HG03571 (cell line): ENCODE data around the gene TRPC1.
A peak's percentile ranks its signal among the peaks of the same experiment; 100 is the strongest.
"Not testable (repeated sequence)": the region's sequence is repeated elsewhere in the genome, so short reads cannot be mapped to it uniquely, and the experiment has no call there.

ENCODE experiments used
- ATAC-seq: cut with Tn5 transposase; IDR thresholded peaks from one replicate; pipeline ENCODE4 v1.9.1; 2021; ENCODE audit not compliant: unreplicated experiment

The TRPC1 gene

GRCh38 chr3:142752605-142753004, 28.8 kb downstream of the TRPC1 start:
- not testable (repeated sequence) for ATAC-seq

GRCh38 chr3:142754494-142754893, 30.7 kb downstream of the TRPC1 start:
- no peak for ATAC-seq

GRCh38 chr3:142768338-142768737, 44.5 kb downstream of the TRPC1 start:
- ATAC-seq: no peak

GRCh38 chr3:142777927-142778326, 54.1 kb downstream of the TRPC1 start:
- no peak for ATAC-seq

- ATAC-seq: no peak
Measured at GRCh38 chr3:142778541-142778940, 54.7 kb downstream of the TRPC1 start.

- ATAC-seq: no peak
Measured at GRCh38 chr3:142779591-142779990, 55.8 kb downstream of the TRPC1 start.

- ATAC-seq: no peak
Measured at GRCh38 chr3:142782616-142783015, 58.8 kb downstream of the TRPC1 start.

GRCh38 chr3:142784228-142784627, 60.4 kb downstream of the TRPC1 start:
- ATAC-seq: no peak

- no peak for ATAC-seq
Measured at GRCh38 chr3:142785996-142786395, 62.2 kb downstream of the TRPC1 start.

- no peak for ATAC-seq
Measured at GRCh38 chr3:142787719-142788118, 63.9 kb downstream of the TRPC1 start.

- ATAC-seq: no peak
Measured at GRCh38 chr3:142794508-142794907, 70.7 kb downstream of the TRPC1 start.

GRCh38 chr3:142795332-142795731, 71.5 kb downstream of the TRPC1 start:
- no peak for ATAC-seq

- ATAC-seq: no peak
Measured at GRCh38 chr3:142796823-142797222, 73.0 kb downstream of the TRPC1 start.

- no peak for ATAC-seq
Measured at GRCh38 chr3:142801746-142802145, 77.9 kb downstream of the TRPC1 start.

- ATAC-seq: no peak
Measured at GRCh38 chr3:142802891-142803290, 79.1 kb downstream of the TRPC1 start.

- ATAC-seq: no peak
Measured at GRCh38 chr3:142808103-142808917, 84.5 kb downstream of the TRPC1 start.

- ATAC-seq: no peak
Measured at GRCh38 chr3:142809259-142809658, 85.4 kb downstream of the TRPC1 start.

- ATAC-seq: no peak
Measured at GRCh38 chr3:142815803-142816202, 92.0 kb downstream of the TRPC1 start.

- no peak for ATAC-seq
Measured at GRCh38 chr3:142817356-142817755, 93.5 kb downstream of the TRPC1 start.

GRCh38 chr3:142817897-142818296, 94.1 kb downstream of the TRPC1 start:
- no peak for ATAC-seq

- ATAC-seq: no peak
Measured at GRCh38 chr3:142818651-142819050, 94.8 kb downstream of the TRPC1 start.

GRCh38 chr3:142819179-142819578, 95.3 kb downstream of the TRPC1 start:
- ATAC-seq: no peak

- peak; percentile 95 for ATAC-seq
Measured at GRCh38 chr3:142828703-142829305, 105.0 kb downstream of the TRPC1 start.
